Mucosa of descending colon (tissue), 3 donors: ENCODE results near the gene DNAJC13. TPM values are rescaled to one million over a fixed set of nuclear protein-coding genes. Genes with fewer than 3 reads are reported as not detected.

Experiments
- ATAC-seq: fragments of 200-7000 bp; cut with Tn5 transposase; one replicate; pipeline ENCODE4 v1.9.1; 2020; ENCODE audit warnings: mild to moderate bottlenecking, moderate library complexity
- DNase-seq, 3 donors: peaks; one replicate each; pipeline ENCODE4 v3.0.0-alpha.2; 2020
- H3K36me3 ChIP-seq: fragments of 200-600 bp; one replicate; pipeline ENCODE4 v1.8.0; 2021; ENCODE audit warnings: low read depth, mild to moderate bottlenecking
- H3K4me1 ChIP-seq: fragments of 200-600 bp; one replicate; pipeline ENCODE4 v1.8.0; 2021; ENCODE audit warnings: low read depth, mild to moderate bottlenecking
- H3K4me3 ChIP-seq: fragments of 200-600 bp; one replicate; pipeline ENCODE4 v1.8.0; 2021; ENCODE audit warnings: mild to moderate bottlenecking
- H3K9me3 ChIP-seq: fragments of 200-600 bp; one replicate; pipeline ENCODE4 v1.8.0; 2021; ENCODE audit warnings: mild to moderate bottlenecking
- intact Hi-C, 2 donors: fragments of 100-400 bp; cut with DNase I in 1 of 2; cut with micrococcal nuclease in 1 of 2; formaldehyde crosslinking; loops; one replicate each; pipeline versions ENCODE4 v1.11.0 to v1.11.1; 2022; cut with DNase I, micrococcal nuclease
- total RNA-seq, 3 donors: library from RNA; stranded (reverse); fragmentation: NEBNext Ultra II Directional in 2 of 3; extraction: Animal tissue kit (Norgen Biotek cat#: 25700) in 2 of 3; gene quantifications; one replicate each; pipeline versions ENCODE4 v1.2.1 to v1.2.4, GENCODE V29; 2021 to 2023
- TF ChIP-seq, protein P1 (sequence below): fragments of 200-600 bp; IDR thresholded peaks from one replicate; pipeline ENCODE4 v1.8.0; 2022; ENCODE audit warnings: antibody characterized with exemption, mild to moderate bottlenecking
- donor health status: DM: no; HTN: no; CAD: no; lungs with moderate emphysema.
- donor health status: DM: no; HTN: no; CAD: no.
- donor health status: DM: no; HTN: yes; CAD: no.

The DNAJC13 gene
- total RNA-seq, 3 donors from 2014 or later = 47.6 to 62.0 (median 60.4) TPM

- Histone ChIP-seq H3K36me3 (no peaks in the 10 kb centered on the region), H3K9me3 (no peaks in the 10 kb centered on the region), H3K4me3 (no peak overlapping the region), H3K4me1 (no peaks in the 10 kb centered on the region)
- intact Hi-C loops = no loop called here
- TF ChIP-seq, protein P1, sequence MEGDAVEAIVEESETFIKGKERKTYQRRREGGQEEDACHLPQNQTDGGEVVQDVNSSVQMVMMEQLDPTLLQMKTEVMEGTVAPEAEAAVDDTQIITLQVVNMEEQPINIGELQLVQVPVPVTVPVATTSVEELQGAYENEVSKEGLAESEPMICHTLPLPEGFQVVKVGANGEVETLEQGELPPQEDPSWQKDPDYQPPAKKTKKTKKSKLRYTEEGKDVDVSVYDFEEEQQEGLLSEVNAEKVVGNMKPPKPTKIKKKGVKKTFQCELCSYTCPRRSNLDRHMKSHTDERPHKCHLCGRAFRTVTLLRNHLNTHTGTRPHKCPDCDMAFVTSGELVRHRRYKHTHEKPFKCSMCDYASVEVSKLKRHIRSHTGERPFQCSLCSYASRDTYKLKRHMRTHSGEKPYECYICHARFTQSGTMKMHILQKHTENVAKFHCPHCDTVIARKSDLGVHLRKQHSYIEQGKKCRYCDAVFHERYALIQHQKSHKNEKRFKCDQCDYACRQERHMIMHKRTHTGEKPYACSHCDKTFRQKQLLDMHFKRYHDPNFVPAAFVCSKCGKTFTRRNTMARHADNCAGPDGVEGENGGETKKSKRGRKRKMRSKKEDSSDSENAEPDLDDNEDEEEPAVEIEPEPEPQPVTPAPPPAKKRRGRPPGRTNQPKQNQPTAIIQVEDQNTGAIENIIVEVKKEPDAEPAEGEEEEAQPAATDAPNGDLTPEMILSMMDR = no peak
- ATAC-seq (no peak), DNase-seq (no peak)
Observed at GRCh38 chr3:132509096-132509495, 91.8 kb downstream of the DNAJC13 start.

GRCh38 chr3:132509506-132509905, 92.2 kb downstream of the DNAJC13 start:
- intact Hi-C loops = no loop called here

GRCh38 chr3:132513057-132513456, 95.8 kb downstream of the DNAJC13 start:
- DNase-seq = no peak
- Histone ChIP-seq H3K9me3 (no peaks in the 10 kb centered on the region), H3K4me1 (no peaks in the 10 kb centered on the region), H3K36me3 (no peaks in the 10 kb centered on the region), H3K4me3 (no peak overlapping the region)
- no peak for ATAC-seq
- TF ChIP-seq, protein P1 = no peak
- intact Hi-C loops = no loop called here

More at GRCh38 chr3:132509506-132509905, 92.2 kb downstream of the DNAJC13 start:
- TF ChIP-seq, protein P1 = no peak
- no peak overlapping the region for H3K4me3 ChIP-seq
- H3K4me1 ChIP-seq = no peaks in the 10 kb centered on the region
- H3K36me3 ChIP-seq = no peaks in the 10 kb centered on the region
- no peaks in the 10 kb centered on the region for H3K9me3 ChIP-seq
- DNase-seq = no peak
- no peak for ATAC-seq

GRCh38 chr3:132517311-132517710, 100.0 kb downstream of the DNAJC13 start:
- Histone ChIP-seq H3K4me1 (no peaks in the 10 kb centered on the region), H3K9me3 (no peaks in the 10 kb centered on the region), H3K4me3 (no peak overlapping the region), H3K36me3 (no peaks in the 10 kb centered on the region)
- TF ChIP-seq, protein P1 = no peak
- DNase-seq (no peak), ATAC-seq (no peak)
- intact Hi-C loops = no loop called here

DNA sequence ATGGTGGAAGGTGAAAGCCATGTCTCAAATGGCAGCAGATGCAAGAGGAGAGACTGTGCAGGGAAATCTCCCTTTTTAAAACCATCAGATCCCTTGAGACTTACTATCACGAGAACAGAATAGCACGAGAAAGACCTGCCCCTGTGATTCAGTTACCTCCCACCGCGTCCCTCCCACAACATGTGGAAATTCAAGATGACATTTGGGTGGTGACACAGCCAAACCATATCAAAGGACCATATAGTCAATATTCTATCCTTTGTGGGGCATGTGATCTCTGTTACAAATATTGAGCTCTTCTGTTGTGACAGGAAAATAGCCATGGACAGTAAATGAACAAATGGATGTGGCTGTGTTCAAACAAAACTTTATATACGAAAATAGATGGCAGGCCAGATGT, 102.6 kb downstream of the DNAJC13 start:
- TF ChIP-seq, protein P1 = no peak
- Histone ChIP-seq H3K36me3 (no peaks in the 10 kb centered on the region), H3K9me3 (no peaks in the 10 kb centered on the region), H3K4me1 (no peaks in the 10 kb centered on the region), H3K4me3 (no peak overlapping the region)
- ATAC-seq (no peak), DNase-seq (no peak)
- intact Hi-C loops = no loop called here

DNA sequence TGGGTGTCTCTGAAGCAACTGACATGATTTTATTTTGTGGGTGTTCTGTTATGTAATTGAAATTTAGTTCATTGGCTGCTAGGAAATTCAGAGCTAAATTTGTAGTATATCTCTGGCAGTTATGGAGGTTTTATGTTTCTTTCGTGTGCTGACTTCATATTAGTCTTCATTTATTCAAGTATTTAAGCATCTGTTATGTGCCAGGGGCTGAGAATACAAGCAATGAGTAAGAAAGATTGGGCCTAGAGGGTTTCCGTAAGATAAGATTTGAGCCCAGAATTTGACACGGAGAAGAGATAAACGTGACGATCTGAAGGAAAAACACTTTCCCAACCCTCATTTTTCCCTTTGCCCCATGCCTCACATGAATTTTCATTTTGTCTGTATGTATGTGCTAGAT, 104.6 kb downstream of the DNAJC13 start:
- intact Hi-C loops = no loop called here
- TF ChIP-seq, protein P1 = no peak
- no peak for DNase-seq
- Histone ChIP-seq H3K36me3 (no peaks in the 10 kb centered on the region), H3K4me1 (no peaks in the 10 kb centered on the region), H3K4me3 (no peak overlapping the region), H3K9me3 (no peaks in the 10 kb centered on the region)
- ATAC-seq = no peak
